Measurements from ENCODE around the gene CAMSAP2.

Gene CAMSAP2

DNA sequence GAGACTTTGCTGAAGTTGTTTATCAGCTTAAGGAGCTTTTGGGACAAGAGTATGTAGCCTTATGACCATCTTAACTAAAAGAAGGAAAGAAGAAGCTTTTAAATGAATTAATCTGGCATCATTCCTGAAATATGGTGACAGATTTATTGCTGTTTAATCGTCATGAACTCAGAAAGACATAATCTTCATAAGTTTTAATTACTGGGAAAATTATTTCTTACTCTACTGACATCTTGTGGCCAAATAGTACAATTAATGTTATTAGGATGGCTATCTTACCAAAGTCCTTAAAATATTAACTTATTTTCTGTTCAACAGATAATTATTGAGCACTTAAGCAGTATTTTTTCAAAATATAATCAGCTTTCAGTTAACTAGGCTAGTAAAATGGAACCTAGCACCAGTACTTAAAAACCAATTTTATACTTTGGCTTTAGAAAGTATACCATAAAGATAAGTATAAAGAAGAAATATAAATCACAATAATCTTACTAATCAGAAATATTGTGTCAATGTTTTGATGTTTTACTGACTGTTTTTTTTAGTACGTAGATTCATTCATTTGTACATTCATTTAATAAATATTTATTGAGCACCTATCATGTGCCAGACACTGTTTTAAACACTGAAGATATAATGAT is 99.4 kb downstream of the CAMSAP2 start:
- TF ChIP-seq, protein P1, sequence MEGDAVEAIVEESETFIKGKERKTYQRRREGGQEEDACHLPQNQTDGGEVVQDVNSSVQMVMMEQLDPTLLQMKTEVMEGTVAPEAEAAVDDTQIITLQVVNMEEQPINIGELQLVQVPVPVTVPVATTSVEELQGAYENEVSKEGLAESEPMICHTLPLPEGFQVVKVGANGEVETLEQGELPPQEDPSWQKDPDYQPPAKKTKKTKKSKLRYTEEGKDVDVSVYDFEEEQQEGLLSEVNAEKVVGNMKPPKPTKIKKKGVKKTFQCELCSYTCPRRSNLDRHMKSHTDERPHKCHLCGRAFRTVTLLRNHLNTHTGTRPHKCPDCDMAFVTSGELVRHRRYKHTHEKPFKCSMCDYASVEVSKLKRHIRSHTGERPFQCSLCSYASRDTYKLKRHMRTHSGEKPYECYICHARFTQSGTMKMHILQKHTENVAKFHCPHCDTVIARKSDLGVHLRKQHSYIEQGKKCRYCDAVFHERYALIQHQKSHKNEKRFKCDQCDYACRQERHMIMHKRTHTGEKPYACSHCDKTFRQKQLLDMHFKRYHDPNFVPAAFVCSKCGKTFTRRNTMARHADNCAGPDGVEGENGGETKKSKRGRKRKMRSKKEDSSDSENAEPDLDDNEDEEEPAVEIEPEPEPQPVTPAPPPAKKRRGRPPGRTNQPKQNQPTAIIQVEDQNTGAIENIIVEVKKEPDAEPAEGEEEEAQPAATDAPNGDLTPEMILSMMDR (IDR thresholded peaks at IDR 0.05), result peak; percentile 67

DNA sequence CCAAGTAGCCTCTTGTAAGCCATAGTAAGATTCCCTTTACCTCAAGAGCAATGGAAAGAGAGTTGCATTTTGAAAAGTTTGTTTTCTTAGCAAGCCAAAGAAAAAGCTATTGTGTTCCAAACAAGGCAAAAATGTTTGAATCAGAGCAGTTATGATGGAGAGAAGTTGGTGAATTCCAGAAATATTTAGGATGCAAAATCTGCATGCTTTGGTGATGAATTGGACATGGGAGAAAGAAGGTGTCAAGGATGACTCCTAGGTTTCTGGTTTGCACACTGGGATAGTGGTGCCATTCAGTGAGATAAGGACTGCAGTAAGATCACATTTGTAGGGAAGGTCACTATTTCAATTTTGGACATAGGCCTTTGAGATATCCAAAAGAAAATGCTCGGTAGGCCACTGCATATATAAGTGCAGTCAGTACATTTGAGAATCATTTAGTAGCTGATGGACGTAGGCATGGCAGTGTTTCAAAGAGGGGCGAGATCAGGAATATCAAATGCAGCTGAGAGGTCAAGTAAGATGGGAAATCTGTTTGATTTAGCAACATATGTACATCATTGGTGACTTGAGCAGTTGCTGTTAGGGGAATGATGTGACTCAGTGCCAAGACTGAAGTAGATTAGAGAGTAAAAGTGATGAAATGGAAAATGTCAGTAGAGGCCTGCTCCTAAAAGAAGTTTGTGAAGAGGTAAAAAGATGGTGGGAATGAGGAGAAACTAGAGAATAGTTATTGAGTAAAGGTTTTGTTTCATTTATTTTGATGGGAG is 100.2 kb downstream of the CAMSAP2 start:
- TF ChIP-seq, protein P1 (IDR thresholded peaks at IDR 0.05), result no peak

DNA sequence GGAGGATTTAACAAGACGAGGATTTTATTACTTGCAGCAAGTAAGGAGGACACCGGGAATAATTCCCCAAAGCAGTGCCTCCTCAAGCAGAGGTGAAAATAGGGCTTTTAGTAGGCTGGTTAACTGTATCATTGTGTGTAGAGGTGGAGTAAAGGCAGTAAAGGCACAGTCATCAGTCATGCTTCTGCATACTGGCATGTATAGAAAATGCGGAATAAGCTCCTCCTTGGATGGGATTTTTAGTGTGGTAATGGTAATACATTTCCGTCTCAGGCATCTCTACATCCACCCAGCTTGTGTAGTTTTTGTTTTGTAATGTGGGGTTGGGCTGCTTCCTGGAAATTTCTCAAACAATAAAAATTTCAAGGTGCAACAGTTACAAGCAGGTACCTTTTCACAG is 106.7 kb downstream of the CAMSAP2 start:
- TF ChIP-seq, protein P1 (IDR thresholded peaks at IDR 0.05), result no peak

DNA sequence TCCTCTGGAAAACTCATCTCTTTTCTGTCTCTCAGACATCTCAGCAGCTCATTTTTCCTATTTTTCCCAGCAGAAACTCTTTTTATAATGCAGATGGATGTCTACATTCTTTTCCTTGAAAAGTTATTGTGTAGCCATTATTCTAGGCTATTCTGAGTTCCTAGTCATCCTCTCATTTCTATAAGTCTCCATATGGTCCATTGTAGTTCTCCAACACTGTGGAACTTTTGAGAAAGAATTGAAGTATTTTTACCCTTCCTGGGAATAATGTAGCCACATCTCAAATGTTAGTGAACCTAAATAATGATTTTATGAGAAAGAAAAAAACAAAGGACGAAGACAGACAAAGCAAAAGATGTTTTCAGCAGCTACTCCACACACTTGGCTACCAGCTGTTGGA is 107.7 kb downstream of the CAMSAP2 start:
- TF ChIP-seq, protein P1 (IDR thresholded peaks at IDR 0.05), result no peak

DNA sequence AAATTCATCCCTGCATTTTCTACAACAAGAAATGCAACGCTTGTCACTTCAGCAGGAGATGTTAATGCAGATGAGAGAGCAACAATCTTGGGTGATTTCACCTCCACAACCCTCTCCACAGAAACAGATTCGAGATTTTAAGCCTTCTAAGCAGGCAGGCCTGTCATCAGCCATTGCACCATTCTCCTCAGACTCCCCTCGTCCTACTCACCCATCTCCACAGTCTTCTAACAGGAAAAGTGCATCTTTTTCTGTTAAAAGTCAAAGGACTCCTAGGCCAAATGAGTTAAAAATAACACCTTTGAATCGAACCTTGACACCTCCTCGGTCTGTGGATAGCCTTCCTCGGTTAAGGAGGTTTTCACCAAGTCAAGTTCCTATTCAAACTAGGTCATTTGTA is 110.7 kb downstream of the CAMSAP2 start:
- TF ChIP-seq, protein P1 (IDR thresholded peaks at IDR 0.05), result no peak

DNA sequence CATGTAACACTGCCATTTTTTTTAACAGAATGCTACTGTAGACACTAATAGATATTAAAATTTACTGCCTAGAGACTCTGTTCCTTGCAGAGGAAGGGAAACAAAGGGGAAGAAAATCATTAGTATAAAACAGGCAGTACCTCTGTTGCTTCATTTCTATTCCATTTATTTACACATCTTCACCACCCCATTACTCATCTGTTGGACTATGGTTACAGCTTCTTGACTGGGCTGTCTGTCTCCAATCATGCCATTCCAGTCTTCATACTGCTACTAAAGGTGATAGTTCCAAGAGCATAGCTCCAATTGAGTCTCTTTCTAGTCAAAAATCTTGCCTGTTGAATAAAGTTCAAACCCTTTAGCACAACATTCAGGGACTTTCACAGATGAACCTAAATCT is 111.9 kb downstream of the CAMSAP2 start:
- TF ChIP-seq, protein P1 (IDR thresholded peaks at IDR 0.05), result no peak

DNA sequence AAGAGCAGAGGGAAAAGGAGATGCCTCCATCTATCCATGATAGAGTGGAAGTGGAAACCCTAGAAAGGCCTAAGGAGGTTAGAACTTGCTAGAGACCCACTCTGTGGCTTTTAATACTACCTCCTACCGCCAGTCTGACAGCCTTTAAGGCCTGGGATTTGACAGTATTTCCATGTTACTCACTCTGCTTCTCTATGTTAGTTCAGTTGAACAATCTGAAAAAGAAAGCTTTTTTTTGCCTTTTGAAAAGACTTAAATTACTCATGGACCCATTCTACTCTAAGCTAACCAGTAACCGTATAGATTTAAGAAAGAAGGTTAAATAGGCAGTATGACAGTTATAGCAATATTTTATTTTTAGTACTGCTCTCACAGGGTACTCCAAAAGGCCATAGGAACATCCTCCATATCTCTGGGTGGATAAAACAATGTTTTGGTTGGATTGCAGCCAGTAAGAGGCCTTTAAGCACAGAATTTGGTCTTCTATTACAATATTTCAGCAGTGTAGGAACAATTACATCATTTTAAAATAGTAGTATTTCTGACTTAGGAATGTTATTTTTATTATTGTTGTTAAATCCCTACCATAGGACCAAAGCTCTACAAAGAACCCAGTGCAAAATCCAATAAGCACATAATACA is 118.1 kb downstream of the CAMSAP2 start:
- TF ChIP-seq, protein P1 (IDR thresholded peaks at IDR 0.05), result no peak

All from LNCAP (cell line).